ENCODE results near the gene SCARF2. TPM values are rescaled to one million over a fixed set of nuclear protein-coding genes. Genes with fewer than 3 reads are reported as not detected.

The SCARF2 gene
- total and polyA plus RNA-seq, 2 of the 8 experiments (the other 6 are each of a cell fraction or from before 2014, with no cell fraction given), result 4.2 to 9.8 TPM

GRCh38 chr22:20459862-20460261, 22.2 kb upstream of the SCARF2 start:
- Histone ChIP-seq H4K8ac (ENCODE audit: extremely low read depth, insufficient read depth, low read length) (no peak overlapping the region), H3K4me2 (ENCODE audit: insufficient read depth in 1 of 2, low read depth in 2 of 2, low read length in 2 of 2) (no peak overlapping the region), H4K20me1 (replicated peaks in 1 of 2; ENCODE audit: control insufficient read depth in 1 of 2, insufficient read depth in 2 of 2, low read length in 2 of 2) (peaks cover 0 to 2% of the 10 kb centered on the region in 2 experiments), H3K27me3 (replicated peaks in 1 of 4; ENCODE audit: control insufficient read depth in 3 of 4, extremely low read depth in 1 of 4, insufficient read depth in 3 of 4, low read length in 3 of 4) (no peaks in the 10 kb centered on the region), H2BK12ac (ENCODE audit: low read depth, low read length) (0 out of 2 replicates have a peak overlapping the region, but pooled peaks have one; percentile 5), H3K36me3 (ENCODE audit: control insufficient read depth in 2 of 4, insufficient read depth in 4 of 4, low read length in 3 of 4) (peaks cover 0 to 3% (median 0%) of the 10 kb centered on the region in 4 experiments; a peak in 1 of 8 replicates), H3K27ac (ENCODE audit: low read depth, low read length) (no peak overlapping the region), H3K4me1 (replicated peaks in 1 of 4; ENCODE audit: control insufficient read depth in 3 of 4, insufficient read depth in 4 of 4, low read length in 3 of 4) (peaks cover 0 to 2% (median under 1%) of the 10 kb centered on the region in 4 experiments; a peak in 2 of 7 replicates), H3K4ac (replicated peaks; ENCODE audit: insufficient read length, low read depth, low read length) (no peak overlapping the region), H3K79me1 (ENCODE audit: low read depth, low read length) (no peaks in the 10 kb centered on the region), H3K18ac (ENCODE audit: extremely low read depth, low read length) (no peak overlapping the region), H2BK15ac (ENCODE audit: low read length) (no peak overlapping the region), H4K91ac (replicated peaks; ENCODE audit: insufficient read length, low read length) (no peak overlapping the region), H2AK5ac (ENCODE audit: low read depth, low read length) (no peak overlapping the region), H3K4me3 (ENCODE audit: extremely low read depth in 1 of 4, insufficient read depth in 2 of 4, low read depth in 3 of 4, low read length in 4 of 4) (no peak overlapping the region), H3K9me3 (ENCODE audit: insufficient read depth in 2 of 2, low read depth in 1 of 2, low read length in 1 of 2) (no peaks in the 10 kb centered on the region), H3K23ac (ENCODE audit: insufficient read length) (no peak overlapping the region), H3K14ac (ENCODE audit: insufficient read length) (no peak overlapping the region), H3K23me2 (ENCODE audit: low read depth, low read length) (no peaks in the 10 kb centered on the region), H3K56ac (replicated peaks; ENCODE audit: insufficient read length, low read depth, low read length) (no peak overlapping the region), H2BK5ac (ENCODE audit: low read depth, low read length) (no peak overlapping the region), H4K5ac (ENCODE audit: insufficient read length, low read depth, low read length) (no peak overlapping the region), H3K9ac (replicated peaks in 1 of 4; ENCODE audit: extremely low read depth in 1 of 4, low read depth in 3 of 4, low read length in 3 of 4) (no peak overlapping the region), H2AFZ (ENCODE audit: low read length) (no peak overlapping the region), H2BK120ac (replicated peaks; ENCODE audit: low read depth, low read length) (no peak overlapping the region), H2BK20ac (ENCODE audit: low read length) (no peak overlapping the region), H3K79me2 (ENCODE audit: control insufficient read depth in 1 of 2, insufficient read depth in 2 of 2, low read length in 2 of 2) (no peaks in the 10 kb centered on the region)
- ChIA-PET POLR2A (ENCODE audit: partially characterized antibody) (interaction anchor here (1.0 kb wide), 1 partner anchor 10 kb away, joined by 3 read pairs; no protein-coding TSS in a partner anchor), CTCF (ENCODE audit: partially characterized antibody) (interaction anchor here (0.6 to 1.8 kb wide), 2 partner anchors 10 to 13 kb away, joined by 3 to 4 read pairs; no protein-coding TSS in a partner anchor)
- WGBS, 2 experiments (ENCODE audit: extremely low coverage in 1 of 2, insufficient coverage in 1 of 2, insufficient read length in 1 of 2, insufficient replicate concordance in 2 of 2, low coverage in 1 of 2, low lambda C conversion rate in 2 of 2, missing lambda C conversion rate in 1 of 2), result 81% methylated on average over 4 of the region's 4 CpGs; no CpG with 5 or more reads in 1 of the 2 experiments
- DNase-seq (ENCODE audit: low read depth in 1 of 2, low spot score in 2 of 2) (no peak), FAIRE-seq (no peak)
- TF ChIP-seq YY1 (IDR thresholded peaks at IDR 0.05; ENCODE audit: low read depth, low read length), result no peak
- TF ChIP-seq ASH2L (IDR thresholded peaks at IDR 0.05; ENCODE audit: low read length), result no peak
- no peak for TF ChIP-seq GABPA (IDR thresholded peaks at IDR 0.05; ENCODE audit: borderline replicate concordance, insufficient read depth, low read length)
- TF ChIP-seq RXRA (IDR thresholded peaks at IDR 0.05; ENCODE audit: insufficient read depth, low read depth, low read length), result no peak
- TF ChIP-seq EP300 (IDR thresholded peaks at IDR 0.05; ENCODE audit: borderline replicate concordance in 1 of 2, low read depth in 2 of 2, low read length in 2 of 2), result no peak
- no peak for TF ChIP-seq RFX5 (IDR thresholded peaks at IDR 0.05; ENCODE audit: borderline replicate concordance, low read depth, low read length)
- TF ChIP-seq, protein P1, sequence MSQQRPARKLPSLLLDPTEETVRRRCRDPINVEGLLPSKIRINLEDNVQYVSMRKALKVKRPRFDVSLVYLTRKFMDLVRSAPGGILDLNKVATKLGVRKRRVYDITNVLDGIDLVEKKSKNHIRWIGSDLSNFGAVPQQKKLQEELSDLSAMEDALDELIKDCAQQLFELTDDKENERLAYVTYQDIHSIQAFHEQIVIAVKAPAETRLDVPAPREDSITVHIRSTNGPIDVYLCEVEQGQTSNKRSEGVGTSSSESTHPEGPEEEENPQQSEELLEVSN (IDR thresholded peaks at IDR 0.05), result no peak
- TF ChIP-seq KDM1A (IDR thresholded peaks at IDR 0.05; ENCODE audit: borderline replicate concordance, low read length), result no peak
- TF ChIP-seq GTF2F1 (IDR thresholded peaks at IDR 0.05; ENCODE audit: borderline replicate concordance, low read depth, low read length), result no peak
- no peak for TF ChIP-seq USF2 (IDR thresholded peaks at IDR 0.05; ENCODE audit: low read length)
- TF ChIP-seq SUZ12 (IDR thresholded peaks at IDR 0.05; ENCODE audit: low read length), result no peak
- no peak for TF ChIP-seq CBX8 (IDR thresholded peaks at IDR 0.05; ENCODE audit: borderline replicate concordance, low read depth, low read length)
